Ectodermal cell (in vitro differentiated cells): ENCODE data around the gene UNC5B.

Experiments used
- H3K27ac ChIP-seq: 2 replicates; pipeline ENCODE4 v1.7.0; 2013; ENCODE audit warnings: mild to moderate bottlenecking, low read depth, low read length; ENCODE audit not compliant: insufficient read depth, poor library complexity, severe bottlenecking
- H3K27me3 ChIP-seq: 2 replicates; pipeline ENCODE4 v1.7.0; 2013; ENCODE audit warnings: mild to moderate bottlenecking, low read length; ENCODE audit not compliant: insufficient read depth, control insufficient read depth, poor library complexity, severe bottlenecking
- H3K36me3 ChIP-seq: one replicate; pipeline ENCODE4 v1.7.0; 2013; ENCODE audit warnings: low read length; ENCODE audit not compliant: control insufficient read depth, insufficient read depth
- H3K4me1 ChIP-seq: one replicate; pipeline ENCODE4 v1.7.0; 2013; ENCODE audit warnings: low read length; ENCODE audit not compliant: control insufficient read depth, insufficient read depth
- H3K4me3 ChIP-seq: 2 replicates; pipeline ENCODE4 v1.7.0; 2013; ENCODE audit warnings: low read depth, low read length, control low read depth; ENCODE audit not compliant: insufficient read depth
- H3K9me3 ChIP-seq: 2 replicates; pipeline ENCODE4 v1.7.0; 2013; ENCODE audit warnings: mild to moderate bottlenecking, low read length, moderate library complexity; ENCODE audit not compliant: control insufficient read depth
- WGBS, 2 experiments: methylation state at CpG; one replicate each; pipeline ENCODE4 v1.1.7; 2013; ENCODE audit warnings: missing lambda C conversion rate in 2 of 2; 5-methylcytosine and 5-hydroxymethylcytosine counted together

The UNC5B gene

DNA sequence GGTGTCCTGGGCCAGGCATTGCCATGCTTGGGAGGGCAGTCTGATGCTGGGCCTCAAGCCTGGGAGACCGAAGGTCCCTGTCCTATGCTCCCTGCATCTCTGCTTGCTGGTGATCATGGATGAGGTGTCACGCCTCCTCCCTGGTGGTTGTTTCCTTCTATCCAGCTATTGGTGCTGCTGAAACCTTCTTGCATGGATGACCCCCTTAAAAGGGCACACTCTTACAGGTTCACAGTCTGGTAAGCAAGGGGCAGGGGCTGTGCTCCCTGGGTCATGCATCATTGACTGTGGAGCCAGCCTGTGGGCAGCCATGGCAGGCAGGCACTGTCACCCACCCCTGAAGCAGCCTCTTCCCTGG is 69.9 kb downstream of the UNC5B start:
- no peak overlapping the region for H3K27ac ChIP-seq
- H3K9me3 ChIP-seq = no peaks in the 10 kb centered on the region
- WGBS, 2 experiments = 91 to 97% methylated on average over 2 of the region's 2 CpGs
- H3K4me1 ChIP-seq = peaks cover 13% of the 10 kb centered on the region
- H3K27me3 ChIP-seq = no peaks in the 10 kb centered on the region
- H3K4me3 ChIP-seq = no peak overlapping the region
- H3K36me3 ChIP-seq = no peaks in the 10 kb centered on the region

DNA sequence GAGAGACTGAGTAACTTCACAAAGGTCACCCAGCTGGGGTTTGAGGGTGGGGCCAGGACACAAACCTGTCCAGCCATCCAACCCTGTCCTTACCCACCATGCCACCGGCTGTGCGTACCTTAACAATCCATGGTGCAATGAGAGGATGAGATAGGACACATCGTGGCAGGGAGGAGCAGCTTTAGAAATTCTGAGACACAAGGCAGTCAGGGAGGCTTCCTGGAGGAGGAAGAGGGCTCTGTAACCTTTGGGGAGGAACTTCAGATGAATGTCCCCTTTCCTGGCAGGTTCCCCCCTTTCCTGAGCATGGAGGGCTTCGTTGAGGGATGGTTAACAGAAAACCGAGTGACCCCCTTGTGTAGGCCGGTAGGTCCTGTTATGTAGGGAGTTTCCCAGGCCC is 71.0 kb downstream of the UNC5B start:
- Histone ChIP-seq H3K4me1 (peaks cover 11% of the 10 kb centered on the region), H3K9me3 (no peaks in the 10 kb centered on the region), H3K27me3 (no peaks in the 10 kb centered on the region), H3K27ac (no peak overlapping the region), H3K4me3 (no peak overlapping the region), H3K36me3 (no peaks in the 10 kb centered on the region)
- 91% methylated on average over 6 of the region's 6 CpGs for WGBS, 2 experiments

DNA sequence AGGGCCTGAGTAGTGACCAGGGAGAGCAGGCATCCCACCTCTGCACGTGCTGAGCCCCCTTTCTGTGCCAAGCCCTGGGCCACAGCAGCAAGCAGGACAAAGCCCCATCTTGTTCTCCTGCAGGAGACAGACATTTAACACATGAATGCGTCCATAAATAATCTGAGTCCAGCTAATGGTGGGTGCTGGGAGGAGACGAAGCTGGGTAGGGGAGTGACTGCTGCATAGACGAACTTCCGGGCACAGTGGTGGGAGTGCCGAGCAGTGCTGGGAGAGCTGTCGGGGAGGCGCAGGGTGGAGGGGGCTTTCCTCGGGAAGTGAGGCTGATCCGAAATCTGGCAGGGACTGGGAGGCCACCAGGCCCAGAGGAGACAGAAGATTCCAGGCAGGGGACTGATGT is 71.5 kb downstream of the UNC5B start:
- Histone ChIP-seq H3K4me1 (peaks cover 6% of the 10 kb centered on the region), H3K9me3 (no peaks in the 10 kb centered on the region), H3K27ac (no peak overlapping the region), H3K4me3 (no peak overlapping the region), H3K36me3 (no peaks in the 10 kb centered on the region), H3K27me3 (no peaks in the 10 kb centered on the region)
- WGBS, 2 experiments = 89 to 90% methylated on average over 10 of the region's 10 CpGs

- Histone ChIP-seq H3K9me3 (no peaks in the 10 kb centered on the region), H3K27me3 (no peaks in the 10 kb centered on the region), H3K27ac (no peak overlapping the region), H3K36me3 (no peaks in the 10 kb centered on the region), H3K4me3 (no peak overlapping the region), H3K4me1 (no peaks in the 10 kb centered on the region)
- 87 to 89% methylated on average over 19 of the region's 19 CpGs for WGBS, 2 experiments
Observed at GRCh38 chr10:71284544-71285179, 72.3 kb downstream of the UNC5B start.

GRCh38 chr10:71285180-71285545 is 72.8 kb downstream of the UNC5B start:
- Histone ChIP-seq H3K4me3 (no peak overlapping the region), H3K27me3 (no peaks in the 10 kb centered on the region), H3K4me1 (no peaks in the 10 kb centered on the region), H3K36me3 (no peaks in the 10 kb centered on the region), H3K9me3 (no peaks in the 10 kb centered on the region), H3K27ac (no peak overlapping the region)
- WGBS, 2 experiments = 68 to 70% methylated on average over 11 of the region's 11 CpGs

DNA sequence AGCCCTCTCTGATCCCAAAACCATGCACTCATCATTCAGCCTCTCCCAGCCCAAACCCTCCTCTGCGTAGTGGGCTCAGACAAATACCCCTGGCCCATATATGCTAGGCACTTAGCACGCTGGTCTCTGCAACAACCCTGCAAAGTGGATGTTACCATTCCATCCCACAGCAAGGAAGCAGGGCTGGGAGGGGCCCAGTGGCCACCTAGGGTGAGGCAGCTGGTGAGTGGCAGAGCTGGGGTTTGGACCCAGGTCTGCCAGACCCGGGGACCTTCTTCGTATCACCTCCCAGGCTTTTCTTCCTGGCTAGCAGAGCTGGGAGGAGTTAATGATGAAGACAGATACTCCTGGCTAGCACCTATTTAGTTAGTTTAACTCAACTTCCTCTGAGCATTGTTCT is 73.6 kb downstream of the UNC5B start:
- WGBS, 2 experiments = 89 to 97% methylated on average over 4 of the region's 4 CpGs
- H3K27me3 ChIP-seq = no peaks in the 10 kb centered on the region
- no peaks in the 10 kb centered on the region for H3K9me3 ChIP-seq
- H3K4me3 ChIP-seq = no peak overlapping the region
- no peaks in the 10 kb centered on the region for H3K36me3 ChIP-seq
- H3K27ac ChIP-seq = no peak overlapping the region
- H3K4me1 ChIP-seq = no peaks in the 10 kb centered on the region

- 94 to 96% methylated on average over 17 of the region's 17 CpGs for WGBS, 2 experiments
- no peak overlapping the region for H3K27ac ChIP-seq
- H3K4me3 ChIP-seq = no peak overlapping the region
- no peaks in the 10 kb centered on the region for H3K27me3 ChIP-seq
- no peaks in the 10 kb centered on the region for H3K4me1 ChIP-seq
- H3K9me3 ChIP-seq = no peaks in the 10 kb centered on the region
- no peaks in the 10 kb centered on the region for H3K36me3 ChIP-seq
Observed at GRCh38 chr10:71286521-71287294, 74.3 kb downstream of the UNC5B start.

DNA sequence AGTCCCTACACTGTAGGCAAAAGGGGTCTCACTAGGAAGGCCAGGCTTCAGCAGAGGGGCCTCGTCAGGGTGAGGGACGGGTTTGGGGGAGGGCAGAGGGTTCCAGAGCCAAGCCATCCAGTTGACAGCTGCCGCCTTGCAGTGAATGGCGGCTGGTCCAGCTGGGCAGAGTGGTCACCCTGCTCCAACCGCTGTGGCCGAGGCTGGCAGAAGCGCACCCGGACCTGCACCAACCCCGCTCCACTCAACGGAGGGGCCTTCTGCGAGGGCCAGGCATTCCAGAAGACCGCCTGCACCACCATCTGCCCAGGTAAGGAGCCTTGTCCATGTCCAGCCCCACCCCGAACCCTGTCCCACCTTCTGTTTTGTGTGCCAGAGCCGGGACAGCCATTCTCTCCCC is 75.1 kb downstream of the UNC5B start:
- H3K27ac ChIP-seq = no peak overlapping the region
- H3K36me3 ChIP-seq = no peaks in the 10 kb centered on the region
- H3K9me3 ChIP-seq = no peaks in the 10 kb centered on the region
- no peaks in the 10 kb centered on the region for H3K27me3 ChIP-seq
- no peak overlapping the region for H3K4me3 ChIP-seq
- no peaks in the 10 kb centered on the region for H3K4me1 ChIP-seq
- WGBS, 2 experiments = 87 to 90% methylated on average over 14 of the region's 14 CpGs

- WGBS, 2 experiments = 93 to 95% methylated on average over 15 of the region's 15 CpGs
- H3K4me1 ChIP-seq = no peaks in the 10 kb centered on the region
- H3K27ac ChIP-seq = no peak overlapping the region
- no peaks in the 10 kb centered on the region for H3K27me3 ChIP-seq
- H3K9me3 ChIP-seq = no peaks in the 10 kb centered on the region
- H3K36me3 ChIP-seq = no peaks in the 10 kb centered on the region
- H3K4me3 ChIP-seq = no peak overlapping the region
Observed at GRCh38 chr10:71288461-71288860, 76.1 kb downstream of the UNC5B start.

DNA sequence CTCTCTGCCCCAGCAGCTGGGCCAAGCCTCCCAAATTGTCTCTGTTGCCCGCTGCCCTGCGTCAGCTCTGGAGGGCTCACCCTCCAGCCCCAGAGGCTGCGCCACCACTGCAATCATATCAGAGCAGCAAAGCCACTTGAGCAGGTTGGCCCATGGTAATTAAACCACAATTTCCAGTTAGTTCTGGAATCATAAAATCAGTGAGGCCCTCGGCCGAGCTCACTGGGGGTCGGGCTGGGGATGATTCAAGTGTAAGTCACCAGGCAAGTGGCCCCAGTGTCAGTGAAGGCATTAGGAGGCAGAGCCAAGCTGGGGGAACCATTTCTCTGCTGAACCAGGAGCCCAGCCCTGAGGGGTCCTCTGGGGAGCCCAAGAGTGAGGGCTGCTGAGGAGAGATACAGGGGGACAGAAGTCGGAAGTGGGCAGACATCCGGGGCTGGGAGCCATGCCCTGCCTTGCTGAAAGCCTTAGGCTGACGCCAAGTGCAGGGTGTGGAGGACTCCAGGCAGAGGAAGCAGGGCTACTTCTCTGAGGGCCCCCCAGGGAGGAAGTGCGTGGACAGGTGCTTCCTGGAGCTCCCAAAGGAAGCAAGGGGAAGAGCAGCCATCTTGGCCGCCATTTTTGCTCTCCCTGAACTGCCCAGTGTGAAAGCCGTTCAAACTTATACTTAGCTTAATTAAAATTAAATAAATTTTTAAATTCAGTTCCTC is 77.2 kb downstream of the UNC5B start:
- H3K27ac ChIP-seq = no peak overlapping the region
- WGBS, 2 experiments = 94 to 95% methylated on average over 12 of the region's 12 CpGs
- H3K9me3 ChIP-seq = no peaks in the 10 kb centered on the region
- no peak overlapping the region for H3K4me3 ChIP-seq
- no peaks in the 10 kb centered on the region for H3K4me1 ChIP-seq
- H3K27me3 ChIP-seq = no peaks in the 10 kb centered on the region
- H3K36me3 ChIP-seq = no peaks in the 10 kb centered on the region
